Left ventricle myocardium inferior (tissue), 1 donor: ENCODE data around the gene VAT1L. TPM values are rescaled to one million over a fixed set of nuclear protein-coding genes. Genes with fewer than 3 reads are reported as not detected.
A peak's percentile ranks its signal among the peaks of the same experiment; 100 is the strongest.

Experiments used
- DNase-seq: peaks from one replicate; pipeline ENCODE4 v3.0.0-alpha.2; 2020
- H3K27ac ChIP-seq: fragments of 200-600 bp; replicated peaks from 2 replicates; pipeline ENCODE4 v1.8.0; 2021
- H3K27me3 ChIP-seq: fragments of 200-600 bp; 2 replicates; pipeline ENCODE4 v1.8.0; 2021; ENCODE audit warnings: low read depth
- H3K36me3 ChIP-seq: fragments of 200-600 bp; 2 replicates; pipeline ENCODE4 v1.8.0; 2021
- H3K4me1 ChIP-seq: fragments of 200-600 bp; 2 replicates; pipeline ENCODE4 v1.8.0; 2021
- H3K4me3 ChIP-seq: fragments of 200-600 bp; 2 replicates; pipeline ENCODE4 v1.8.0; 2021; ENCODE audit warnings: mild to moderate bottlenecking, moderate library complexity
- H3K9me3 ChIP-seq: fragments of 200-600 bp; replicated peaks from 2 replicates; pipeline ENCODE4 v1.8.0; 2021
- CTCF ChIP-seq: fragments of 200-600 bp; IDR thresholded peaks from 2 replicates; pipeline ENCODE4 v1.8.0; 2021; ENCODE audit warnings: antibody characterized with exemption, mild to moderate bottlenecking, borderline replicate concordance
- intact Hi-C: fragments of 100-400 bp; cut with micrococcal nuclease; formaldehyde crosslinking; loops from one replicate; pipeline ENCODE4 v1.11.0; 2022
- total RNA-seq: library from RNA; stranded (reverse); fragmentation: NEBNext Ultra II Directional; extraction: Animal tissue kit (Norgen Biotek cat#: 25700); gene quantifications from one replicate; pipeline ENCODE4 v1.2.1, GENCODE V29; 2021
- donor health status: DM: no; HTN: yes; CAD: no; lungs with severe emphysema.

The VAT1L gene
- total RNA-seq, 1 donor from 2014 or later = 13.1 TPM

- H3K9me3 ChIP-seq = no peaks in the 10 kb centered on the region
- intact Hi-C loops = no loop called here
- H3K27me3 ChIP-seq = peaks cover 69% of the 10 kb centered on the region
These were observed 983 bp downstream of the VAT1L start for GRCh38 chr16:77789085-77790008.

GRCh38 chr16:77790009-77790372 is 1.6 kb downstream of the VAT1L start:
- intact Hi-C loops = no loop called here
- H3K36me3 ChIP-seq = no peaks in the 10 kb centered on the region
- peaks cover 23% of the 10 kb centered on the region for H3K4me1 ChIP-seq
- H3K27ac ChIP-seq = no peak overlapping the region
- peaks cover 64% of the 10 kb centered on the region for H3K27me3 ChIP-seq
- H3K4me3 ChIP-seq = peak overlapping the region; percentile 78
- DNase-seq = no peak
- no peaks in the 10 kb centered on the region for H3K9me3 ChIP-seq
- no peak for TF ChIP-seq CTCF

More at GRCh38 chr16:77789085-77790008, 983 bp downstream of the VAT1L start:
- H3K4me3 ChIP-seq = peak overlapping the region; percentile 78
- H3K4me1 ChIP-seq = peaks cover 23% of the 10 kb centered on the region
- no peak overlapping the region for H3K27ac ChIP-seq
- no peak for TF ChIP-seq CTCF
- H3K36me3 ChIP-seq = no peaks in the 10 kb centered on the region
- no peak for DNase-seq

DNA sequence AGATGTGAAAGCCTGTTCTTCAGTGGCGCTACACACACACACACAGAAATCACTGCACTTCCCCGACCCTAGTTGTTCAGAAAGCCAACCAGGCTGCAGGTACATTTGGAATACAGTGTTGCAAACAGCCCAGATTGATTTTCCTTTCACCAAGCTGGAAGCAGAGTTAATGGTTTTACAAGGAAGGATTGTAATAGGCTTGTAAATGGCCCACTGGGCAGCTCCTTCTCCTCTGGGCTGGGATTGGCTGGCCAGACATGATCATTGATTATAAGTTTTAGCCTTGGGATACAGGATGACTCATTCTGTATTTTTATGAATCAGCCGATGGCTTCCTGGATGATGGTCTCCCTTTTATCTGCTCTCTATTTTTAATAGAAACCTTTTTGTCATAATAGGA is 2.5 kb downstream of the VAT1L start:
- Histone ChIP-seq H3K27ac (no peak overlapping the region), H3K36me3 (no peaks in the 10 kb centered on the region), H3K27me3 (peaks cover 63% of the 10 kb centered on the region), H3K4me1 (peaks cover 23% of the 10 kb centered on the region), H3K9me3 (no peaks in the 10 kb centered on the region), H3K4me3 (no peak overlapping the region)
- DNase-seq = no peak
- intact Hi-C loops = no loop called here
- no peak for TF ChIP-seq CTCF

DNA sequence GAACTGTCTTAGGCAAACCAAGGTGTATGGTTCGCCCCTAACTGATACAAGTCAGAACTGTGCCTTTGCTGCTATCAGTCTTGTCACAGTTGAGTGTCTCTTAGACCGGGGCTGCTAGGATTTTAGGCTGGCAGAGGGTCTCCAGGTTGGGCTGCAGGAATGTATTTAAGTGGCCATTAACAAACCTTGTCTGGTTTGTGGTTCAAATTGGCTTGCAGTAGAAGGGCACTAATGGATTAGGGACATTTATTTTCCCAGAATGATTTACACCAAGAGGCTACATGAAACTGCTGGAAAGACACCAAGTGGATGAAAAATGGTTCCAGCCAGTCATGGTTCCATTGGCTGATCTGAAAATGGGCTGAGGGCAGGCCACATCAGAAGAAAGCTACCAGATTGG is 5.1 kb downstream of the VAT1L start:
- intact Hi-C loops = no loop called here
- Histone ChIP-seq H3K27me3 (peaks cover 45% of the 10 kb centered on the region), H3K36me3 (no peaks in the 10 kb centered on the region), H3K4me1 (peaks cover 17% of the 10 kb centered on the region), H3K27ac (no peak overlapping the region), H3K9me3 (no peaks in the 10 kb centered on the region), H3K4me3 (no peak overlapping the region)
- TF ChIP-seq CTCF = no peak
- DNase-seq = no peak

GRCh38 chr16:77794586-77794985 is 6.2 kb downstream of the VAT1L start:
- intact Hi-C loops = no loop called here
- H3K4me1 ChIP-seq = peaks cover 5% of the 10 kb centered on the region
- H3K9me3 ChIP-seq = no peaks in the 10 kb centered on the region
- no peak overlapping the region for H3K27ac ChIP-seq
- TF ChIP-seq CTCF = no peak
- no peak for DNase-seq
- H3K4me3 ChIP-seq = no peak overlapping the region
- no peaks in the 10 kb centered on the region for H3K36me3 ChIP-seq
- peaks cover 33% of the 10 kb centered on the region for H3K27me3 ChIP-seq
